Heart right ventricle (tissue), 16 donors: ENCODE data around the gene GDPD5. TPM values are rescaled to one million over a fixed set of nuclear protein-coding genes. Genes with fewer than 3 reads are reported as not detected.

Experiments used
- ATAC-seq, 8 donors: fragments of 200-7000 bp; cut with Tn5 transposase; one replicate each; pipeline ENCODE4 v1.9.1; 2020; ENCODE audit warnings: mild to moderate bottlenecking in 8 of 8, moderate library complexity in 8 of 8, moderate number of reproducible peaks in 1 of 8
- DNase-seq, 2 donors: peaks; one replicate each; pipeline ENCODE4 v3.0.0-alpha.2; 2020
- H3K27ac ChIP-seq, 10 donors: fragments of 200-600 bp; sonication (generic) in 2 of 10; one replicate each; pipeline versions ENCODE4 v1.5.0 to v1.8.0; 2020 to 2022; ENCODE audit warnings: mild to moderate bottlenecking in 3 of 10
- H3K27me3 ChIP-seq, 7 donors: fragments of 200-600 bp; one replicate each; pipeline ENCODE4 v1.8.0; 2021 to 2022; ENCODE audit warnings: mild to moderate bottlenecking in 2 of 7
- H3K36me3 ChIP-seq, 9 donors: fragments of 200-600 bp; sonication (generic) in 1 of 9; one replicate each; pipeline versions ENCODE4 v1.5.0 to v1.8.0; 2020 to 2022; ENCODE audit warnings: mild to moderate bottlenecking in 2 of 9
- H3K4me1 ChIP-seq, 9 donors: fragments of 200-600 bp; sonication (generic) in 1 of 9; one replicate each; pipeline versions ENCODE4 v1.5.0 to v1.8.0; 2020 to 2022; ENCODE audit warnings: mild to moderate bottlenecking in 4 of 9
- H3K4me3 ChIP-seq, 10 donors: fragments of 200-600 bp; sonication (generic) in 2 of 10; one replicate each; pipeline versions ENCODE4 v1.5.0 to v1.8.0; 2020 to 2022; ENCODE audit warnings: mild to moderate bottlenecking in 7 of 10, moderate library complexity in 2 of 10
- H3K9me3 ChIP-seq, 11 donors: fragments of 200-600 bp in 10 of 11; sonication (generic) in 2 of 11; one replicate each; pipeline versions ENCODE4 v1.5.0 to v1.8.0; 2013 to 2022; ENCODE audit warnings: mild to moderate bottlenecking in 2 of 11, control low read depth in 1 of 11, moderate library complexity in 1 of 11
- CTCF ChIP-seq, 9 donors: fragments of 200-600 bp; sonication (generic) in 2 of 9; IDR thresholded peaks; one replicate each; pipeline versions ENCODE4 v1.5.0 to v1.8.0; 2021 to 2022; ENCODE audit warnings: antibody characterized with exemption in 9 of 9, mild to moderate bottlenecking in 5 of 9, moderate library complexity in 1 of 9
- WGBS, 2 donors: extraction: QIAGEN DNeasy Blood & Tissue Kit; methylation state at CpG; one replicate each; pipeline ENCODE4 v1.1.7; 2013; ENCODE audit warnings: inconsistent platforms in 1 of 2; 5-methylcytosine and 5-hydroxymethylcytosine counted together
- intact Hi-C, 10 donors: fragments of 100-400 bp; cut with DNase I; formaldehyde crosslinking; loops; one replicate each; pipeline versions ENCODE4 v1.11.1 to v1.14.2; 2022
- polyA plus RNA-seq, 2 donors: library from polyadenylated mRNA; stranded (reverse); fragments of 200-250 nt; gene quantifications; one replicate each; pipeline ENCODE4 v1.2.3, GENCODE V29; 2013
- total RNA-seq, 10 donors: library from RNA; stranded (reverse); fragmentation: NEBNext Ultra II Directional in 3 of 10; extraction: Animal tissue kit (Norgen Biotek cat#: 25700) in 3 of 10; gene quantifications; one replicate each; pipeline versions ENCODE4 v1.2.1 to v1.2.4, GENCODE V29; 2021 to 2023
- donor health status: Arrhythmogenic right ventricular cardiomyopathy.
- donor health status: ischemic (EF 13 %, LVEDD 7.1; RV severe dilation, severe dysfunction).
- donor health status: healthy with polysubstance abuse.
- donor health status: DM: no; HTN: yes; CAD: no.
- donor health status: DM: no; HTN: no; CAD: no.
- donor health status: ischemic (EF 25% LVEDD 6.9; RV normal size, moderate dysfunction).
- donor health status: ischemic (EF 25% LVEDD 5.7; RV mildly dilated, moderate dysfunction).
- donor health status: healthy.
- donor health status: DM: yes; HTN: yes; CAD: no.
- donor health status: Ischemic cardiomyopathy.
- donor health status: ischemic (EF 35%, LVEDD 5.7; RV mildly dilated, moderate dysfunction).
- donor health status: nonischemic (EF 11% LVEDD 7.7; RV severe dilation, severe dysfunction).
- donor health status: DM: yes; HTN: yes; CAD: no.
- donor health status: PGD.
- donor health status: ischemic (EF 29% LVEDD 5.4; RV normal size, mild dysfunction).
- donor health status: nonischemic (EF 23%, LVEDD 6.1; RV moderate dilation, normal function).

Gene GDPD5
- total and polyA plus RNA-seq, 12 donors = 3.3 to 10.3 (median 4.1) TPM

GRCh38 chr11:75406338-75406777 is 119.4 kb downstream of the GDPD5 start:
- Histone ChIP-seq H3K4me3 (no peak overlapping the region), H3K36me3 (peaks cover 0 to 82% (median 55%) of the 10 kb centered on the region in 9 donors), H3K27ac (no peak overlapping the region), H3K9me3 (no peaks in the 10 kb centered on the region), H3K27me3 (no peaks in the 10 kb centered on the region), H3K4me1 (peaks cover 4 to 44% (median 18%) of the 10 kb centered on the region in 9 donors)
- WGBS, 2 donors = 12 to 17% methylated on average over 1 of the region's 1 CpG
- ATAC-seq (no peak), DNase-seq (no peak)
- intact Hi-C loops = loop anchor here in 1 of 10 donors (5.0 kb wide), 1 partner anchor 126 kb away; no protein-coding TSS in a partner anchor
- no peak for TF ChIP-seq CTCF (IDR thresholded peaks at IDR 0.05)

- no peak overlapping the region for H3K27ac ChIP-seq
- intact Hi-C loops = loop anchor here in 2 of 10 donors (5.0 kb wide), 2 partner anchors 123 to 128 kb away; partner anchors contain the start of gene GDPD5 (in 1 of the 2)
- H3K4me1 ChIP-seq = peaks cover 8 to 58% (median 29%) of the 10 kb centered on the region in 9 donors
Measured at GRCh38 chr11:75403983-75404658, 121.6 kb downstream of the GDPD5 start.

GRCh38 chr11:75403037-75403436 is 122.7 kb downstream of the GDPD5 start:
- ATAC-seq = no peak
- WGBS, 2 donors = 70 to 81% methylated on average over 1 of the region's 1 CpG
- H3K27ac ChIP-seq = peak overlapping the region in 1 of 10 donors; percentile 41

More at GRCh38 chr11:75403983-75404658, 121.6 kb downstream of the GDPD5 start:
- Histone ChIP-seq H3K9me3 (no peaks in the 10 kb centered on the region), H3K27me3 (no peaks in the 10 kb centered on the region), H3K4me3 (no peak overlapping the region), H3K36me3 (peaks cover 0 to 84% (median 55%) of the 10 kb centered on the region in 9 donors)
- ATAC-seq (no peak), DNase-seq (no peak)
- 80 to 81% methylated on average over 15 of the region's 15 CpGs for WGBS, 2 donors
- TF ChIP-seq CTCF (IDR thresholded peaks at IDR 0.05) = no peak

More at GRCh38 chr11:75403037-75403436, 122.7 kb downstream of the GDPD5 start:
- Histone ChIP-seq H3K36me3 (peaks cover 0 to 74% (median 55%) of the 10 kb centered on the region in 9 donors), H3K27me3 (no peaks in the 10 kb centered on the region), H3K4me1 (peaks cover 8 to 59% (median 29%) of the 10 kb centered on the region in 9 donors), H3K9me3 (no peaks in the 10 kb centered on the region), H3K4me3 (no peak overlapping the region)
- no peak for TF ChIP-seq CTCF (IDR thresholded peaks at IDR 0.05)
- DNase-seq = no peak
- intact Hi-C loops = loop anchor here in 2 of 10 donors (5.0 kb wide), 2 partner anchors 124 to 129 kb away; partner anchors contain the start of gene GDPD5 (in 1 of the 2)
